ENCODE data around the gene SPON1.

Gene SPON1

DNA sequence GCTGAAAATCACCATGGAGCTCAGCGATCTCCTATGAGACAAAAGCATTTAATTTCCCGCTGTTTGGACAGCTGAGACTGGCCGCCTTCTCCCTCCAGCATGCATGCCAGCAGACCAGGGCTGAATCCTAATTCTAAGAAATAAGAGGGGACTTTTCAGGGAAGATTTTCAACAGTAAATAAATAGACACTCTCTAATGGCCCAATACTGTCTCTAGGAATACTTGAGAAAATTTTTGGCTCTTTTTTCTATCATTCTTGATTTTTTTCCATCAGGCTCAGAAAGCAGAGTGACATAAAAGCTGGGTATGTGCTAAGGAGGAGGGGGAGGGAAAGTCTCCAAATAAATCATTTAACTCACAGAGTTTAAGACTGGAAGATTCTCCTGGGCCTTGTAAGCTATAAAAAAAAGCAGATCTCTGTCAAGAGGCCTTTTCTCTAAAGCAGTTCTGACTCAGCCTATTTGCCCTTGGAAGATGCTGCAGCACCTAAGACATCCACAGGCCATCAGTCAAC lies 17.6 kb upstream of the SPON1 start:
- DNase-seq: no peak

DNA sequence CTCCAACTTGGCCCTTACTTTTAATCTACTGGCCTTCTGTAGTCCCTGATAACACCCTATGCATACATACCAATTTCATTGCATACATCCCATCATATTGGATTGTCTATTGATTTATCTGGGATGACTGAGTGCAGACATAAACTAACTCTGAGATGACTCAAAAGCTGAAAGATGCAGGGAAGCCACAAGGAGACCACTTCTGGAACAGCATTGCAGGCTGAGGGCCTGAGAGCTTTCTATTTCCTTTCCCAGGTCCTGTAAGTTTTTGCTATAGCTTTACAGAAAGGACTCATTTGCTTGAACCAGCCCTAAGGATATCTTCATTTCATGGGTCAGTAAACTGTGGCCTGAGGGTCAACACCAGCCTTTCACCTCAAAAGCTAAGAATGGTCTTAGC lies 15.1 kb upstream of the SPON1 start:
- DNase-seq: no peak

DNA sequence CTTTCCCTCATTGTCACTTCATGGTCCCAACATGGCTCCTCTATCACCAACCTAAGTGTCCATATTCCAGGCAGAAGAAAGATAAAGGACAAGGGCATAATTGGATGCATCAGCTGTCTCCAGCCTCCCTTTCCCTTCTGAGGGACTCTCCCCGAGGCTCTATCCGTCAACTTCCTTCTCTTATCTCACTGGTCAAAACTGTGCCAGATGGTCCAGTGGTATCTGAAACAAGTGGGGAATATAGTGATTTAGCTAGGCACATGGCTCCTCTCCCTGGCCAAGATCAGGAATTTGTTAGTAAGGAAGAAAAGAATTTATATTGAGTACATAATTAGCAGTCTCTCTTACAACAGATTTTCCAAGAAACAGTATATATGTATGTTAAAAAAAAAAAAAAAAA lies 12.6 kb upstream of the SPON1 start:
- no peak for DNase-seq

DNA sequence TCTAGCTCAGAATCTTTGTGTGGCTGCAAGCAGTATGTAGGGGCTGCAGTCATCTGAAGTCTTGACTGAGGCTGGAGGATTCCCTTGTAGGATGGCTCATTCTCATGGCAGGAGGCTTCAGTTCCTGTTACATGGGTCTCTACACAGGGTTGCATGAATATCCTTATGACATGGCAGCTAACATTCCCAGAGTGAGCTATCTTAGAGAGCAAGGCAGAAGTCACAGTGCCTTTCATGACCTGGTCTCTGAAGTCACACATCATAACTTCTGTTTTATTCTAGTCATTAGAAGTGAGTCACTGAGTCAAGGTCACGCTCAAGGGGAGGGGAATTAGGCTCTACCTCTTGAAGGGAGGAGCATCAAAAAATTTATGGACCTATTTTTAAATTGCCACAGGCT lies 10.3 kb upstream of the SPON1 start:
- DNase-seq: no peak

DNA sequence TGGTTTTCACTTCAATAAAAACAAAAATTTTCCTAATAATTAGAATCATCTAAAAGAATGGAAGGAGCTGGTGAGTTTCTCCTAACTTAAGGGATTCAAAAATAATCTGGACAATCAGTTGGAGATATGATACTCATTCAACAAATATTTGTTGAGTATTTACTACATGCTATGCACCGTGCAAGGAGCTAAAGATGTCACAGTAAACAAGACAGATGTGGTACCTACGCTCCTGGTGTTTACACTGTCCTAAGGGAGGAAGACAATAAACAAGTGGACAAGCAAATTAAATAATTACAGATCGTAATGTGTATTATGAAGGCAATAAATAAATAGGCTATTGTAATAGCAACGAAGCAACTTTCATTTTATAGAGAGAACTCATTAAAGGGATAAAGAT lies 9.9 kb upstream of the SPON1 start:
- DNase-seq: no peak

DNA sequence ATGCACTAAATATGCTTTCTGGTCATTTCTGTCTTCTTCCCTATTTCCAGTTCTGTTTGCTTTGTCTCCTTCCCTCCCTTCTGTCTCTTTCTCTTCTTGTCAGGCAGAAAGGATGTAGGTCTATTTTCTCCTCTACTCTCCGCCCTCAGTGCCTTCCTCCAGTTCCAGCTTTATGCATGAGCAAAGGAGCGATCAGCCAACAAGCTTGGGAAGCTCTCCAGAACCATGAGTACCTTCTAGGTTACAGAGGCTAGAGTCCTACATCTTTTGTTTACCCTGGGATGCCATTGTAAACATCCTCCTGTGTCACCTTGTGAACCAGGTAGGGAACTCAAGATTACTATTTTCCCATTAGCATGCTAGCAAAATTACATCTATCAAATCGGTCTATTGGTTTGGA lies 7.9 kb upstream of the SPON1 start:
- no peak for DNase-seq

DNA sequence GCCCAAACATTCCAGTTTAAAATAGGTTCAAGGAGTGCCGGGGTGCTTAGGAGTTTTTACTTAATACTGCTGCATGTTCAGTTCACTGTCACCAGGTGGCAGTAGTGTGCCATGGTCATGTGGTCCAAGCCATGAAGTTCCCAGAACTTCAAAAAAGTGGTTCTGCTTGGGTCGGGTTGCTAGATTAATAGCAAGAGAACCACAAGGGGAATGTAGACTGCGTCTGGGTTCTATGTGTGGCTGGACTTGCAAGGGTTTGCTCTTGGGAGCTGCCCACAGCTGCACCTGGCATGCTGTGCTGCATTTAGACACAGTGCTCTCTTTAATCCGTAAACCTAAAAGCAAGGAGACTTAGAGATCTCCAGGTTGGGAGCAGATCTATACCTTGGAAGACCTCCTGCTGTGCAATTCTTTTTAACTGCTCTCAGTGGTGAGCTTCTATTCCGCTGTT lies 6.5 kb upstream of the SPON1 start:
- peak; percentile 70 for DNase-seq

DNA sequence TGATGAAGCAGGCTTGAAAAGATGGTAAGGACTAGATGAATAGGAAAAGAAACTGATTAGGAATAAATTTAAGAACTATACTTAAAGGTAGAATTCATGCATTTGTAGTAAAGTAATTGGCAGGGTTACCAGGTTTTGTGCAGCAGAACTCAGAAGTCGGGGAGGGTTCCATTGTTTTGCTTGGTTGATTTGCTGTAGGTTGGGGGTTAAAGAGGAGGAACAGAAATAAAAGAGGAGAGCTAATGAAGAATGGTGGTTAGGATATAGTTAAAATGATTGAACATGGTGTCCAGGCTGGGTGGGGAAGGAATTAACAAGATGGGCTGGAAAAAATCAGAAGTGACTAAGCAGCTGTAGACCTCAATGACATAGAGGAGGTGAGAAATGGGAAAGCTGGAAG lies 5.5 kb upstream of the SPON1 start:
- DNase-seq: no peak

DNA sequence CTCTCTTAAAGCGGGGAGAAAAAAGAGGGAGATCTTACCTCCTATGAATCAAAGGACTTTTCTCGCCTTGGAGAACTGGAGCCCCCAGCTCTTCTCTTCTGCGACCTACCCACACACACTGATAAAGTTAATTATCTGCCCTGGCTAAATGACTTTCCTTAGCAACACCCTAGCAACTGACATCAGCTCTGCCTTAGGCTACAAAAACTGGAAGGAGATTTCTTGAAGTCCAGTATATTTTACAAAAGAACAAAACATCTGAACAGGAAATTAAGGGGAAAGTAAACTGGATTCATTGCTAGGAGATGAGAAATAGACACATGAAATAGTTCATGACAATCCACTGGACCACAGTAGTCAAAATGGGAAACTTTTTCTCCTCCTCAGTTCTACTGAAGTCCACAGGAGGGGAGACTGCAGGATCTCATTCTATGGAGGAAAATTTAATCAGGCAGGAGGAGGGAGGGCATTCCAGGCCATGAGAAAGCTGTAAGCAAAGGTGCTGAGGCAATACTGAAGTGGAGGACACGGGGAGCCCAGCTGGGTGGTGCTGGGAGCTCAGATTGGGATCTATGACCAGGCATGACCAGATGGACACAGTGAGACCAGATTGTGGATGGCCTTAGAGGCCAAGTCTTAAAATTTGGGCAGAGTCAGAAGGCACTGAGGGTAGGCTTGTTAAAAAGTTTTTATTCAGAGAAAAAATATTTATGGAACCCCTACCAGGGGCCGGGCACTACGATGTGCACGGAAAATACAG lies 3.7 kb upstream of the SPON1 start:
- DNase-seq: no peak

DNA sequence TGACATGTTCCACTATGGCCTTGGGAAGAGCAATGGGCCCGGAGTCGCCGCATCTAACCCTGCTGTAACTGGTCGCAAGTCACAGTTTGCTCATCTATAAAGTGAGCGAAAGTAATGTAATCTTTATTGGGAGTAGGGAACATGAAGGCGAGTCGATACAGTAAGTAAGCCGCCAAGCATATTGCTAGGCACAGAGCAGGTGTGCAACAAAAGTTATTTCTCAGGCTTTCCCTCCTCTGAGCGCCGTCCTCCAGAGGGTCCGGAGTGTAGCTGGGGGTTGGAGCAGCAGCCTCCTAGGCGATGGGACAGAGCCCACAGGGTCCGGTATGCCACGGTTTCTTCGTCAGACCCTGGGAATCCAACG lies 343 bp upstream of the SPON1 start:
- DNase-seq: no peak

DNA sequence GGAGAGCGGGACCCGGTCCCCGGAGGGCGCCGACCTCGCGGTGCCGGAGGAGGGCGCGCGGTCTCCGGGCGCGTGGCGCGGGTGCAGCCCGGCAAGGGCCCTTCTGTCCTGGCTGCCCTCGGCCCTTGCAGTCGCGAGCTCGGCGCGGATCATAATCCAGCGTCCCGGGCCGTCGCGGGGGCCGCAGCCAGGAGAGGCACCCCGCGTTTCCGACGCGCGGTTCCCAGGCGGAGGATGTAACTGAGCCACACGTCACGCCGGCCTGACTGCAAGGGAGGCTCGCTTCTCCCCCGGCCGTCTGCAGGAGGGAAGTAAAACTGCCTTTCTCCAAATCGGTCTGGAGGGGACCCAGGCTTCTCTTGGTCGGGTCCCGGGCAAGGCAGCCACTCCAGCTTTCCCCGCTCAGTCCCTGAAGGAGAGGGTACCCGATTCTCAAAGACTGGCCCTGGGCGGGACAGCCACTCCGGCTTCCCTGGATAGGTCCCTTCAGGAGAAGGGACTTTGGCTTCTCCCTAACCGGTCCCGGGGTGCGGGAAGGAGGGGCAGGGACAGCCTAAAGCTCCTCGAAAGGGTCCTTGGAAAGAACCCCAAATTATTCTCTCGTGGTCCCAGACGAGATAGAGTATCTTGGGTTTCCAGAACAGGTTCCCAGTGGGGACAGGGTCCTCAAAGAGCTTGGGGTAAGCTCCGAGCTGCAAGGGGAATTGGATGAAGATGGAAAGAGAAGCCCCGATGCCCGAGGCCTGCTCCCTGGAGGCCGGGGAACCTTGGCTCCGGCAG lies 836 bp downstream of the SPON1 start:
- DNase-seq: no peak

DNA sequence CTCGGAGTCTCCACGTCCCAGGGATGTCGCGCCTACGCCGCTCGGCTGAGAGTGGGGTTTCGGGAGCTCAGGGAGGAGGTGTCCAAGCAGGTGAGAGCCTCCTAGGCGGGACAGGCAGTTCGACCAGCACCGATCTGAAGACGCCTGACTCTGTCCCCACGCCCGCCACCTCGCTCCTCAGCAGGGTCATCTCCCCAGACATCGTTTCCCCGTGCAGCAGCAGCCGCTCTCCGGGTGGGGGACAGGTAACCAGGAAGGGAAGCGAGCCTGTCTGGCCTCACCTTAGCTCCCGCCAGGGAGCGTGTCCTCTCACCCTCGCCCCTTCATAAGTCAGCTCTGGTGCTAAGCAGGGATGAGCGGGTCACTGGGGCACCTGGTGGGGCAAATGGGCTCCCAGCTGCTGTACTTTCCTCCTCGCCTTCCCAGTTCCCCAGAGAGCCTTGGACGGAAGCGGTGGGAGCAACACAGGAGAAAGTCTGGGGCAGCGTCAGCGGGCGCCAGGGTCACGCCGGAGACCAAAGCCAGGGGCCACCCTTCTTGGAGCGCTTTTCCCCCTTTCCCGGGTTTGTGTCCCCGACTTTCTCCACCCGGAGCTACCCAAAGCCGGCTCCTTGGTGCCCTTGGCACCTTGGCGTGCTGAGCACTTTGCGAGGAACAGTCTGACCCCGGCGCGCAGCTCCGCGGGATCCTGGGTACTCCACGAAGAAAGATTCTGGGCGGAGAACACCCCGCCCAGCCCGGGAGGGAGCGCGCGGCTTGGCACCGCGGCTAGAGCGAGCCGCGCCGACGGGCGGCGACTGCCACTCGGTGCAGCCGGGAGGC lies 1.6 kb downstream of the SPON1 start:
- DNase-seq: no peak

DNA sequence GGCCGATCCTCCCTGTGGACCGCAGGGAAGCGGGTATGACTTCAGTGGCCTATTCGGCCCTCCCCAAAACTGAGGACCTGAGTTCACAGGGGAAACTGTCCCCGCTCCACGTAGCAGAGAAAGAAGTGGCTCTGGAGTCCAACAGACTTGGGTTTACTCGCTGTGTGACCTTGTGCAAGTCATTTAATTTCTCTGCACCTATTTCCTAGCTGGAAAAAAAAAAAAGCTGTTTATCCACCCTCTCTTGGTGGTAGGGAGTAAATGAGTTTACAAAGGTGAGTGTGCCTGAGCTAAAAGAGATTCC lies 2.2 kb downstream of the SPON1 start:
- no peak for DNase-seq

DNA sequence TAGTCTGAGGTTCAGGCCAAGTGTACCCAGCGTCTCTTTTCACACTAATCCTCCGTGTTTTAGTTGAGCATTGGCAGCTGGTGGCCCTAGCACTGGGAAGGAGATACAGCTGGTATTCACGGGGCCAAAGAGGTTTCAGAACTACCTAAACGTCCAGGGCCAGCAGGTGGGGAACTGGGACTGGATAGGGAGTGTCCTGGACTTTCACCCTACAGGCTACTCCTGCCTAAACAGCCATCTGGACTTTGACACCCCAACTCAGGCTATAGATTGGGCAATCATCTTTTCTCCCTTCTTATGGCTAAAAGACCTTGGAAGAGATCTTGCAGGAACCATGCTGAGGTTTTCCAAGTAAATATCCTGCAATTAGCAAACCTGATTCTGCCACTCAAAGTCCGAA lies 2.8 kb downstream of the SPON1 start:
- no peak for DNase-seq

DNA sequence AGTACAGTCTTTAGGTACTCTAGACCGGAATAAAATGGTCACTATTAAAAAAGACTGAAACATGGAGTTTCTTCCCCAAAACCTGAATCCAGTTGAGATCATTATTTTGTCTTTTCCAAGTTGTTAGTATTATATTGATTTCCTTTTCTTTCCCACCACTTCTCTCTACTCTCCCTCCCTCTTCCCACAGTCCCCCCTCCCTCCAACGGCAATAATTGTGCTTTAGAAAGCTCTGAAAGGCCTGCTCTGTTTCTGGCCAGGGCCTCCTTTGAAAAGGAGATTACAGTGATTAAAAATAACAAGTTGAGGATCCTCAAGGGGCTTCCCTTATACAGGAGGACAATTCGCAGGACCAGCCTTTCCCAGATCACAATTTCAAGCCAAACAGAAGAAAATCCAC lies 3.5 kb downstream of the SPON1 start:
- no peak for DNase-seq

DNA sequence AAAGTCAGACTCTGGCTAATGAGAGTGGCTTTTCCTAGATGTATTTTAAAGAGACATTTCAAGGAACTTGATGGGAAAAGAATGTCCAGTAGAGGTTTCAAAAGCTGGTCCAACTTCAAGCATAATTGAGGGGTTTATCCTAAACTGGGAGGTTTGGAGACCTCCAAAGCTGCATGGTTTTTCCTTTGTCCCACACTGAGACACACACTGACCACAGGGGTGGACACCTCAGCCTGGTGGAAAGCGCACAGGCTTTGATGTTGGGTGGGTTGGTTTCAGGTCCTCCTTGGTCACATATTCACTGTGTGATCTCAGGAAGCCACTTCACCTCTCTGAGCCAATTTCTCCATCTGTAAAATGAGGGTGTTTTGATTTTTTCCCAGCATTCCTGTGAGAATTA lies 4.0 kb downstream of the SPON1 start:
- no peak for DNase-seq

DNA sequence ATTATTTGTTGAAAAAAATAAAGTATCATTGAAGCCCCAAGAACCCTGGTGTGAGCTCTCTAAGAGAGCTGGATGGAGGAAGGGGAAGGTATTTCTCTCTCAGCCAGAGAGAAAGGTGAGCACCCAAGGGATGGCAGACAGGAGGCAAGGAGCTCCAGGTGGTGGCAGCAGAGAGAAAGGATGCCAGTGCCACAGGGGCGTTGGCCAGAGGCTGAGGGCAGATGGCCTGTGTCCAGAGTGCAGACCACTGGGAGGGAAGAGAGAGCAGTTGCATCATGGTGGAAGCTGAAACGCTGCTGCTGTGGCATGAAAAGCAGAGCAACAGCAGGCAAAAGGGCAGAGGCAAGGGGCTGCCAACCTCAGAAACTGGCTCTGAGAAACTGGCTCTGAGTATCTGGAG lies 8.5 kb downstream of the SPON1 start:
- peak; percentile 4 for DNase-seq

DNA sequence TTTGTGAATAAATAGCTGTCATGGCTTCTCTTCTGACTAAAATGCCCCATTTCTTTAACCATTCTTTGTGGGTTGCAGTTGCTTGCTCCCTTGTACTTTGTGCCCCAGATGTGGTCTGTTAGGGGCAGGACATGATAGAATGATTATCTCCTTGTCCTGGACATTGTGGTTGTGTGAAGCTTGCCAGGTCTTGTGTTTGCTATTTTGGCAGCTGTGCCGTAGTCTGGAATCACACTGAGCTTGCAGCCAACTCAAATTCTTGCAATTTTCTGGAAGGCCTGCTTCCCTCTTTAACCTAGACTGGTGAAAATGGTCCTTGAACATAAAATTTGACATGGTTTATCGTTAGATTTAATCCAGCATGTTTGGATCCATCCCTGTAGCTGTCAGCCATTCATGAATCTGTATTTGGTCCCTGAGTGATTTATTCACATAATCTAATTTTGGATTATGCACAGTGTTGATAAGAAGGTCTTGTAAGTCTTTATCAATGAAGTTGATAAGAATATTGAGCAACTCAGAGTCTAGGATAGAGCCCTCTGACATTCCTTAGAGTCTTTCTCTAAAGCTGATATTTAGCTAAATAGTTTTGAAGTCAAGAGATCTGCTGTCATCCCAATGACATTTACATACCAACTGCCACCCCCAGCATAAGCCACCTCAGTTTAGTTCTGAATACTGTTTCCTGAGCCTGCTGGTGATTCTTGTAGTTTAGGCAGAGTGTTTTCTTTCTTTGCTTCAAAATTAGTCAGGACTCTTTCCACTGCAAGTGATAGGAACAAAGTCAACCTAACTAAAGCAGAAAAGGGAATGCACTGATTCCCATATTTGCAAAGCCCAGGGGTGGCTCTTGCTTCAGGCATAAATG lies 9.8 kb downstream of the SPON1 start:
- no peak for DNase-seq

DNA sequence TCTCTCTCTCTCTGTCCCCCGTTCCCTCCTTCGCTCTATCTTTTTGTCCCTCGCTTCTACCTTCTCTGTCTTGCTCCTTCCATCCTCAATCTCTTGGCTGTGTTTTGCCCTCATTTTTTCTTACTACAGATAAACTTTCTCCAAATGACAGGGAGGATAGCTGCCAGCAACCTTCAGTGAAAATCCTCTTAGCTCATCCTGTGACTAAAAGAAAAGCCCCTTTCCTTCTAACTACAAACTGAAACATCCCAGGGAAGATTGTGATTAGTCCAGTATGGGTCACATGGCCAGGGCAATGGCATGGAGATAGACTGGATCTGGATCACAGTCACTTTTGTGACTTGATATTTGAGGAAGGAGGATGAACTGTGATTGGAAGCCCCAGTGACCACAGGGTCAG lies 10.4 kb downstream of the SPON1 start:
- no peak for DNase-seq

DNA sequence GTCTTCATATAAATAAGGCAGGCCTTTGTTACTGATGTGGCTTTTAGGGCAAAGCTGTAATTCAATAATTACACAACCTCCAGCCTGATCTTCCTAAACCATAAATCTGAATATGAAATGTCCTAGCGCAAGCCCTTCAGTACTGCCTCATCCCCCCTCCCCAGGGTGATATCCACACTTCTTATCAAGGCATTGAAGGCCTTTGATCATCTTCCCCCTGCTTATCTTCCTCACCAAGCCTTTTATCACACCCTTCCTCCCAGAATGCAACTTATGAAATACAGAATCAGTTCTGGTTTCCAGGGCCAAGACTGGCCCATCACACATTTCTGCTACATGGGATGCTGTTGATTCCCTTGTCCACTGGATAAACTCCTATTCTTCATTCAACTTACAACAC lies 12.1 kb downstream of the SPON1 start:
- DNase-seq: no peak

DNA sequence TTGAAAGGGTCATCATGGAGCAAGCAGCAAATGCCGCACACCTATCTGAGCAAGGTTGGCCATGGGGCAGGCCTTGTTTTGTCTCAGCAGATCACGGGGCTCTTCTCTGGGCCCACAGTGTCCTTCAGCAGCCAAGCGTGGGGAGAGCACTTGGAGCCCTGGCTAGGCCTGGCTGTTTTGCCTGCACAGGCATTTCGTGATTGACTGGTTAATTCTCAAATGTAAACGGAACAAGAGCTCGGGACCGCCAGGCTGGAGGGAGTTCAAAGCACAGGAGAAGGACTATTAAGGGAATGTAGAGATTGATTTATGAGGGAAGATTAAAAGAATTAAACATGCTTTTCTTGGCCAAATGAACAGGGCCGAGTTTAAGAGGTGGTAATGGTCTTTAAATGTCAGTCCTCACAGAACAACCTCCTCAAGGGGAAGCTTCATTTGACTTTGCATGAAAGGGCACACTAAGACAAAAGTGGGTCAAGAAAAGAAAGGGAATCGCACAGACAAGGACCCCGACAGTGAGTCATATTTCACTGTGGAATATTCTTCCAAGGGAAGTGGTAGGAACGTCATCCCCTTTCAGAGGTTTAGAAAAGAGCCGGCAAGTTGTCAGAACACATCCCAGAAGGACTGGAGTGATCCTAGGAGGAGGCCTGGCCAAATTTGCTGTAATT lies 20.7 kb downstream of the SPON1 start:
- DNase-seq: no peak

All from hematopoietic multipotent progenitor cell treated with erythropoietin and hydrocortisone succinate and interleukin-3 and kit ligand, for 8 days (in vitro differentiated cells).